ENCODE measurements around the gene MIPOL1. TPM values are rescaled to one million over a fixed set of nuclear protein-coding genes. Genes with fewer than 3 reads are reported as not detected.

The MIPOL1 gene
- total RNA-seq, 1 experiment from 2014 or later: 13.1 TPM

DNA sequence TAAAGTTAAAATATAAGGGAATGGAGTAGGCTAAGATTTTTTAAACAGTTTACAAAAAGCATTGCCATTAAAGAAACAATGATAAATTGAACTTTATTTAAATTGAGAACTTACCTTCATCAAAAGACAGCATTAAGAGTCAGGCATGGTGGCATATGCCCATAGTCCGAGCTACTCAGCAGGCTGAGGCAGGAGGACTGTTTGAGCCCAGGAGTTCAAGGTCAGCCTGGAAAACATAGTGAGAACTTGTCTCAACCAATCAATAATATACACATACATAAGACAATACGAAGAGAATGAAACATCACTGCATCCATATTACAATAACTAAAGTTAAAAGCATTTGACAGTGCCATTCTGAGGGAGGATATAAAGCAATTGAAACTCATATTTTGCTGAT lies 299.7 kb downstream of the MIPOL1 start:
- intact Hi-C loops (cut with micrococcal nuclease; ENCODE audit: unreplicated experiment): no loop called here
- Histone ChIP-seq H3K9me2 (ENCODE audit: insufficient read depth) (no peaks in the 10 kb centered on the region), H3K27ac (no peak overlapping the region), H3K4me2 (no peak overlapping the region), H3F3A (ENCODE audit: insufficient read depth, low read depth) (no peaks in the 10 kb centered on the region), H4K20me1 (ENCODE audit: insufficient read depth) (no peaks in the 10 kb centered on the region), H3K4me1 (replicated peaks; ENCODE audit: insufficient read depth) (no peaks in the 10 kb centered on the region), H2AFZ (no peak overlapping the region), H3K79me2 (ENCODE audit: low read depth) (no peaks in the 10 kb centered on the region), H3K9me3 (ENCODE audit: insufficient read depth, low read depth) (no peaks in the 10 kb centered on the region), H3K36me3 (ENCODE audit: low read depth) (no peaks in the 10 kb centered on the region), H3K27me3 (ENCODE audit: insufficient read depth, low read depth) (no peaks in the 10 kb centered on the region), H3K4me3 (no peak overlapping the region)
- CTCF ChIA-PET: no interaction called here
- BruUV-seq (replicated peaks): no TSS peak
- DNase-seq: no peak
- POLR2A ChIA-PET (ENCODE audit: unreplicated experiment): no interaction called here
- no peak for TF ChIP-seq EZH2 (IDR thresholded peaks at IDR 0.05; ENCODE audit: low read depth)

DNA sequence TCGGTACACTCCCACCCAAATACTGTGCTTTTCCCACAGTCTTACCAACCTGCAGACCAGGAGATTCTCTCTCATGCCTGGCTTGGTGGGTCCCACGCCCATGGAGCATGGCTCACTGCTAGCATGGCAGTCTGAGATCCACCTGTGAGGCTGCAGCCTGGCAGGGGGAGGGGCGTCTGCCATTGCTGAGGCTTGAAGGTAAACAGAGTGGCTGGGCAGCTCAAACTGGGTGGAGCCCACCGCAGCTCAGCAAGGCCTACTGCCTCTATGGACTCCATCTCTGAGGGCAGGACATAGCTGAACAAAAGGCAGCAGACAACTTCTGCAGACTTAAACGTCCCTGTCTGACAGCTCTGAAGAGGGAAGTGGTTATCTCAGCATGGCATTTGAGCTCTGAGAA lies 304.1 kb downstream of the MIPOL1 start:
- Histone ChIP-seq H3K9me3 (ENCODE audit: insufficient read depth, low read depth) (no peaks in the 10 kb centered on the region), H2AFZ (no peak overlapping the region), H3K27ac (no peak overlapping the region), H3K4me1 (replicated peaks; ENCODE audit: insufficient read depth) (no peaks in the 10 kb centered on the region), H3K4me3 (no peak overlapping the region), H3K9me2 (ENCODE audit: insufficient read depth) (no peaks in the 10 kb centered on the region), H3K36me3 (ENCODE audit: low read depth) (no peaks in the 10 kb centered on the region), H4K20me1 (ENCODE audit: insufficient read depth) (no peaks in the 10 kb centered on the region), H3K4me2 (no peak overlapping the region), H3K27me3 (ENCODE audit: insufficient read depth, low read depth) (no peaks in the 10 kb centered on the region), H3K79me2 (ENCODE audit: low read depth) (no peaks in the 10 kb centered on the region), H3F3A (ENCODE audit: insufficient read depth, low read depth) (no peaks in the 10 kb centered on the region)
- no peak for DNase-seq
- TF ChIP-seq EZH2 (IDR thresholded peaks at IDR 0.05; ENCODE audit: low read depth): no peak
- TF ChIP-seq, protein P1, sequence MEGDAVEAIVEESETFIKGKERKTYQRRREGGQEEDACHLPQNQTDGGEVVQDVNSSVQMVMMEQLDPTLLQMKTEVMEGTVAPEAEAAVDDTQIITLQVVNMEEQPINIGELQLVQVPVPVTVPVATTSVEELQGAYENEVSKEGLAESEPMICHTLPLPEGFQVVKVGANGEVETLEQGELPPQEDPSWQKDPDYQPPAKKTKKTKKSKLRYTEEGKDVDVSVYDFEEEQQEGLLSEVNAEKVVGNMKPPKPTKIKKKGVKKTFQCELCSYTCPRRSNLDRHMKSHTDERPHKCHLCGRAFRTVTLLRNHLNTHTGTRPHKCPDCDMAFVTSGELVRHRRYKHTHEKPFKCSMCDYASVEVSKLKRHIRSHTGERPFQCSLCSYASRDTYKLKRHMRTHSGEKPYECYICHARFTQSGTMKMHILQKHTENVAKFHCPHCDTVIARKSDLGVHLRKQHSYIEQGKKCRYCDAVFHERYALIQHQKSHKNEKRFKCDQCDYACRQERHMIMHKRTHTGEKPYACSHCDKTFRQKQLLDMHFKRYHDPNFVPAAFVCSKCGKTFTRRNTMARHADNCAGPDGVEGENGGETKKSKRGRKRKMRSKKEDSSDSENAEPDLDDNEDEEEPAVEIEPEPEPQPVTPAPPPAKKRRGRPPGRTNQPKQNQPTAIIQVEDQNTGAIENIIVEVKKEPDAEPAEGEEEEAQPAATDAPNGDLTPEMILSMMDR (conservative IDR thresholded peaks at IDR 0.05): no peak
- ChIA-PET CTCF (no interaction called here), POLR2A (ENCODE audit: unreplicated experiment) (no interaction called here)
- no TSS peak for BruUV-seq (replicated peaks)
- intact Hi-C loops (cut with micrococcal nuclease; ENCODE audit: unreplicated experiment): no loop called here

DNA sequence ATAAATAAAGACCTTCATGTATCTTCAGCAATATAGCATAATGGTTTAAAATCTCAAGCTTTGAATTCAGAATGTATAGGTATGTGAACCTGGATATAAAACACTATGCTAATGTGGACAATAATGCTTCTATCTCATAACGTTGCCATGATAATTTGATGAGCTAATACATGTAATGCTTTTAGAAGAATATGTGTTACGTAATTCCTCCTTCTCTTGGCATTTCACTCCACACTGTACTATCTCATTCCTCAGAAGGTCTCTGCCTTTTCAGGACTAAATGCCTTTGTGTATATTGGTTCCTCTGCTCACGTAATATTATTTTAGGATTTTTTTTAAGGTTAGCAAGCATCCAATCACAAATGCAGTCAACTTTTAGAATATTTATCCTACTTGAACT lies 310.8 kb downstream of the MIPOL1 start:
- H3K9me2 ChIP-seq (ENCODE audit: insufficient read depth): no peaks in the 10 kb centered on the region
- POLR2A ChIA-PET (ENCODE audit: unreplicated experiment): no interaction called here
- DNase-seq: no peak
- no peaks in the 10 kb centered on the region for H3K36me3 ChIP-seq (ENCODE audit: low read depth)
- H3K4me2 ChIP-seq: no peak overlapping the region
- no peak overlapping the region for H3K27ac ChIP-seq
- no TSS peak for BruUV-seq (replicated peaks)
- H3K79me2 ChIP-seq (ENCODE audit: low read depth): no peaks in the 10 kb centered on the region
- H4K20me1 ChIP-seq (ENCODE audit: insufficient read depth): no peaks in the 10 kb centered on the region
- no peaks in the 10 kb centered on the region for H3F3A ChIP-seq (ENCODE audit: insufficient read depth, low read depth)
- no peak for TF ChIP-seq EZH2 (IDR thresholded peaks at IDR 0.05; ENCODE audit: low read depth)
- TF ChIP-seq, protein P1 (conservative IDR thresholded peaks at IDR 0.05): no peak
- H3K27me3 ChIP-seq (ENCODE audit: insufficient read depth, low read depth): no peaks in the 10 kb centered on the region
- no peaks in the 10 kb centered on the region for H3K9me3 ChIP-seq (ENCODE audit: insufficient read depth, low read depth)
- H2AFZ ChIP-seq: no peak overlapping the region
- H3K4me1 ChIP-seq (replicated peaks; ENCODE audit: insufficient read depth): no peaks in the 10 kb centered on the region
- CTCF ChIA-PET: no interaction called here
- intact Hi-C loops (cut with micrococcal nuclease; ENCODE audit: unreplicated experiment): no loop called here
- no peak overlapping the region for H3K4me3 ChIP-seq

DNA sequence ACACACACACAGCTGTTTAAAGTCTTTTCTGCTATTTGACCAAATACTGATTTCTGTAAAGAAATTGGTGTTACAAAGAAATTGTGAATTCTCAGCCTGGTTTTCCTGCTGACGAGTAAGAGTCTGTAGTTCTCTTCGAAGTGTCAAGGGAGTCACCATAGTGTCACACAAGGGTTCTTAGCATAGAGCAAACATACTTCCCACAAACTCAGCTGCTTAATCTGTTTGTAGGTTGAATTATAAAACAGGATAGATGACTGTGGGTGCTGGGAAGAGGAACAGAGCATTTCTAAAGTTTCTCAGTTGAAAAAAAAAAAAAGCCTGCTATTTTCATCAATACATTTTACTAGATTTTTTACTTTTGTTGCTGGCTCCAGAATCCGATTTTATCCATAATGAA lies 314.4 kb downstream of the MIPOL1 start:
- Histone ChIP-seq H2AFZ (no peak overlapping the region), H3K27ac (no peak overlapping the region), H3K4me2 (no peak overlapping the region), H3K27me3 (ENCODE audit: insufficient read depth, low read depth) (no peaks in the 10 kb centered on the region), H4K20me1 (ENCODE audit: insufficient read depth) (no peaks in the 10 kb centered on the region), H3K36me3 (ENCODE audit: low read depth) (no peaks in the 10 kb centered on the region), H3K79me2 (ENCODE audit: low read depth) (no peaks in the 10 kb centered on the region), H3F3A (ENCODE audit: insufficient read depth, low read depth) (no peaks in the 10 kb centered on the region), H3K4me3 (no peak overlapping the region), H3K9me3 (ENCODE audit: insufficient read depth, low read depth) (no peaks in the 10 kb centered on the region), H3K9me2 (ENCODE audit: insufficient read depth) (no peaks in the 10 kb centered on the region), H3K4me1 (replicated peaks; ENCODE audit: insufficient read depth) (no peaks in the 10 kb centered on the region)
- ChIA-PET POLR2A (ENCODE audit: unreplicated experiment) (no interaction called here), CTCF (no interaction called here)
- no peak for DNase-seq
- no peak for TF ChIP-seq EZH2 (IDR thresholded peaks at IDR 0.05; ENCODE audit: low read depth)
- TF ChIP-seq, protein P1 (conservative IDR thresholded peaks at IDR 0.05): no peak
- intact Hi-C loops (cut with micrococcal nuclease; ENCODE audit: unreplicated experiment): no loop called here
- BruUV-seq (replicated peaks): no TSS peak
